K562 (cell line): ENCODE data around the gene PRDM15. TPM values are rescaled to one million over a fixed set of nuclear protein-coding genes. Genes with fewer than 3 reads are reported as not detected.
A peak's percentile ranks its signal among the peaks of the same experiment; 100 is the strongest.

Experiments used
- ATAC-seq: fragments of 200-7000 bp; cut with Tn5 transposase; 3 replicates; pipeline ENCODE4 v1.9.1; 2020; ENCODE audit warnings: moderate library complexity
- BruUV-seq: library from RNA; stranded (reverse); fragments of 400-500 nt; replicated peaks from 2 replicates; lab custom pipeline; 2021; lab: Mats Ljungman, UMichigan
- CTCF ChIA-PET: fragments of 300-600 bp; formaldehyde crosslinking; extraction: SDS; loops from one replicate; lab custom pipeline; 2021; ENCODE audit warnings: low intra/inter-chr PET ratio; lab: Yijun Ruan, JAX
- POLR2A ChIA-PET: fragments of 300-600, 350-650 bp; sonication (Branson Sonifier 250); formaldehyde crosslinking; extraction: SDS; loops from one replicate; lab custom pipeline; 2021; ENCODE audit warnings: antibody characterized with exemption, inconsistent platforms; lab: Yijun Ruan, JAX
- DNase-seq, 4 experiments: peaks; one replicate each; pipeline versions ENCODE4 v3.0.0 to v3.0.0-alpha.2; 2011 to 2018; ENCODE audit warnings: low spot score in 3 of 4, mixed read lengths in 3 of 4; ENCODE audit errors: extremely low read depth in 1 of 4
- FAIRE-seq: peaks from 2 replicates; lab custom pipeline; 2011; peaks lifted over from hg19 to GRCh38; lab: Jason Lieb, UNC
- H2AFZ ChIP-seq: 2 replicates; pipeline ENCODE4 v1.6.0; 2011; ENCODE audit warnings: low read depth, low read length, control low read depth, inconsistent platforms
- H3K27ac ChIP-seq: fragments of 200-600 bp; 3 replicates; pipeline ENCODE4 v1.8.0; 2011; ENCODE audit warnings: low read depth, mild to moderate bottlenecking, control low read depth, inconsistent platforms, low read length, moderate library complexity, mixed read lengths; ENCODE audit errors: extremely low read depth
- H3K27me3 ChIP-seq, 2 experiments: fragments of 300-600 bp in 1 of 2; 2 replicates in 1 of 2; 3 replicates in 1 of 2; pipeline versions ENCODE4 v1.6.0 to v1.8.0; 2011; ENCODE audit warnings: inconsistent platforms in 2 of 2, low read length in 2 of 2, mild to moderate bottlenecking in 1 of 2, mixed read lengths in 1 of 2, moderate library complexity in 1 of 2; ENCODE audit not compliant: control insufficient read depth in 2 of 2, insufficient read depth in 2 of 2
- H3K36me3 ChIP-seq: fragments of 300-600 bp; 3 replicates; pipeline ENCODE4 v1.8.0; 2011; ENCODE audit warnings: mild to moderate bottlenecking, low read length, inconsistent platforms; ENCODE audit not compliant: control insufficient read depth, insufficient read depth
- H3K4me1 ChIP-seq, 2 experiments: fragments of 200-600 bp in 1 of 2; replicated peaks in 1 of 2; 2 replicates in 1 of 2; 3 replicates in 1 of 2; pipeline versions ENCODE4 v1.5.1 to v1.8.0; 2011; ENCODE audit warnings: inconsistent platforms in 2 of 2, low read length in 2 of 2, mild to moderate bottlenecking in 1 of 2, mixed read lengths in 1 of 2, moderate library complexity in 1 of 2; ENCODE audit not compliant: control insufficient read depth in 2 of 2, insufficient read depth in 2 of 2
- H3K4me2 ChIP-seq: 2 replicates; pipeline ENCODE4 v1.6.1; 2011; ENCODE audit warnings: low read length, control low read depth, inconsistent platforms, mixed read lengths; ENCODE audit not compliant: insufficient read depth
- H3K4me3 ChIP-seq: fragments of 200-600 bp; sonication (generic), shearing (Covaris generic); 2 replicates; pipeline ENCODE4 v1.5.1; 2016; ENCODE audit warnings: control low read depth, inconsistent platforms
- H3K79me2 ChIP-seq: fragments of 200-600 bp; 3 replicates; pipeline ENCODE4 v1.8.0; 2011; ENCODE audit warnings: low read length, inconsistent platforms; ENCODE audit not compliant: control insufficient read depth, insufficient read depth
- H3K9ac ChIP-seq, 2 experiments: 2 replicates each; pipeline versions ENCODE4 v1.6.0 to v1.6.1; 2011; ENCODE audit warnings: low read depth in 2 of 2, low read length in 2 of 2, control low read depth in 1 of 2, inconsistent platforms in 1 of 2, mild to moderate bottlenecking in 1 of 2, mixed read lengths in 1 of 2; ENCODE audit not compliant: insufficient read depth in 1 of 2
- H3K9me1 ChIP-seq: one replicate; pipeline ENCODE4 v1.6.0; 2011; ENCODE audit warnings: inconsistent platforms, mild to moderate bottlenecking, low read length, moderate library complexity; ENCODE audit not compliant: control insufficient read depth, insufficient read depth
- H3K9me3 ChIP-seq: replicated peaks from 2 replicates; pipeline ENCODE4 v1.5.1; 2011; ENCODE audit warnings: low read depth, low read length, inconsistent platforms; ENCODE audit not compliant: control insufficient read depth, insufficient read depth
- H4K20me1 ChIP-seq: replicated peaks from 2 replicates; pipeline ENCODE4 v1.6.1; 2011; ENCODE audit warnings: low read length, inconsistent platforms, mixed read lengths; ENCODE audit not compliant: control insufficient read depth, insufficient read depth
- C11orf30 ChIP-seq: fragments of 450-650 bp; IDR thresholded peaks from 2 replicates; pipeline ENCODE4 v1.6.1; 2016; ENCODE audit warnings: low read depth, mild to moderate bottlenecking
- HIVEP1 ChIP-seq: fragments of 250-450 bp; sonication (Bioruptor Pico); IDR thresholded peaks from 2 replicates; pipeline ENCODE4 v1.4.0; 2020; ENCODE audit warnings: mild to moderate bottlenecking
- KDM1A ChIP-seq, 2 experiments: fragments of 450-650 bp; IDR thresholded peaks; 2 replicates each; pipeline ENCODE4 v1.6.1; 2016; ENCODE audit warnings: mild to moderate bottlenecking in 2 of 2
- KLF16 ChIP-seq: IDR thresholded peaks from 2 replicates; pipeline ENCODE4 v1.6.1; 2016; ENCODE audit warnings: antibody characterized with exemption
- LARP7 ChIP-seq: fragments of 450-650 bp; IDR thresholded peaks from 2 replicates; pipeline ENCODE4 v1.6.1; 2016
- SMC3 ChIP-seq: conservative IDR thresholded peaks from 2 replicates; pipeline ENCODE4 v1.6.1; 2011; ENCODE audit warnings: low read depth, low read length, improper control_type of control experiment; ENCODE audit not compliant: insufficient read depth
- SOX6 ChIP-seq: fragments of 450-650 bp; IDR thresholded peaks from 2 replicates; pipeline ENCODE4 v1.6.1; 2014; ENCODE audit warnings: mild to moderate bottlenecking
- TAF15 ChIP-seq: fragments of 200-400 bp; formaldehyde crosslinking; IDR thresholded peaks from 2 replicates; pipeline ENCODE4 v1.6.1; 2017; ENCODE audit warnings: mild to moderate bottlenecking, low read depth, low read length, moderate library complexity
- ZEB2 ChIP-seq: fragments of 450-650 bp; IDR thresholded peaks from 2 replicates; pipeline ENCODE4 v1.6.1; 2016
- ZNF316 ChIP-seq: fragments of 450-650 bp; IDR thresholded peaks from 2 replicates; pipeline ENCODE4 v1.6.1; 2016
- WGBS: fragments of 100-300 bp; shearing (Covaris generic); methylation state at CpG from one replicate; pipeline ENCODE4 v1.1.6; 2016; ENCODE audit warnings: low coverage, mixed read lengths; ENCODE audit not compliant: insufficient coverage; ENCODE audit errors: missing lambda C conversion rate; 5-methylcytosine and 5-hydroxymethylcytosine counted together
- in situ Hi-C: fragments of 300-500 bp; cut with MboI; formaldehyde crosslinking; loops from 4 replicates; pipeline ENCODE4 v1.15.0; 2018; ENCODE audit warnings: inconsistent platforms, mixed read lengths
- intact Hi-C: fragments of 100-400 bp; cut with micrococcal nuclease; formaldehyde crosslinking; loops from 2 replicates; pipeline ENCODE4 v1.14.2; 2022
- polyA plus RNA-seq, 8 experiments: library from polyadenylated mRNA; depleted of rRNA in 4 of 8; stranded (reverse) in 5 of 8; unstranded in 3 of 8; fragments of >200 nt; fragmentation: Nextera tagmentation in 2 of 8; fragmentation: Illumina TruSeq in 1 of 8; extraction: Ambion mirVana in 2 of 8; extraction: Trizol in 1 of 8; gene quantifications; 2 replicates each; pipeline versions ENCODE4 v1.2.1 to v1.2.3, GENCODE V29; 2011 to 2014; ENCODE audit warnings: inconsistent platforms in 1 of 8, missing spikeins in 1 of 8
- total RNA-seq, 7 experiments: library from RNA; depleted of rRNA in 6 of 7; stranded (reverse); fragments of >200 nt in 6 of 7; fragmentation: Illumina TruSeq in 2 of 7; extraction: Trizol in 2 of 7; gene quantifications; 2 replicates each; pipeline versions ENCODE4 v1.2.1 to v1.2.3, GENCODE V29; 2011 to 2021; ENCODE audit warnings: low replicate concordance in 1 of 7
- TF ChIP-seq, protein P1 (sequence below): sonication (generic); formaldehyde crosslinking; IDR thresholded peaks from 2 replicates; pipeline ENCODE4 v1.8.0; 2022; ENCODE audit warnings: missing genetic modification reagents, mild to moderate bottlenecking, borderline replicate concordance
- TF ChIP-seq, protein P2 (sequence below): sonication (generic); formaldehyde crosslinking; IDR thresholded peaks from 2 replicates; pipeline ENCODE4 v1.8.0; 2023; ENCODE audit warnings: mild to moderate bottlenecking, missing genetic modification reagents
- TF ChIP-seq, protein P3 (sequence below): fragments of 250-450 bp; sonication (Bioruptor Pico); IDR thresholded peaks from 2 replicates; pipeline ENCODE4 v1.5.0; 2021; ENCODE audit warnings: mild to moderate bottlenecking, borderline replicate concordance

Gene PRDM15
- total and polyA plus RNA-seq, 9 of the 15 experiments (the other 6 are each of a cell fraction or from before 2014, with no cell fraction given), result 0.93 to 9.2 (median 6.2) TPM

DNA sequence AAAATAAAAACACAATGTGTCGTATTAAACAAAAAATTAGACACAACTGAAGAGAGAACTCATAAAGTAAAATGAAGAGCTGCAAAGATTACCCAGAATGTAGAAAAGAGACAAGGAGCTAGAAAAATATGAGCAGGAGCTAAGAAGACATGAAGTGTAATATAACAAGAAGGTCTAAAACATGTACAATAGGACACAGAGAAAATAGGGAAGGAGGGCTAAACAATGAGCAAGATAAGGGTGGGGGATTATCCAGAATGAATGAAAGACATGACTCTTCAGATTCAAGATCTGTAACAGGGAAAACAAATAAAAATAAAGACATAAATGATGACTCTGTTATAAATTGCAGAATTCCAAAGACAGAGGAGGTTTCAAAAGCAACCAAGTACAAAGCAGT is 38.3 kb downstream of the PRDM15 start (continued):
- TF ChIP-seq, protein P1, sequence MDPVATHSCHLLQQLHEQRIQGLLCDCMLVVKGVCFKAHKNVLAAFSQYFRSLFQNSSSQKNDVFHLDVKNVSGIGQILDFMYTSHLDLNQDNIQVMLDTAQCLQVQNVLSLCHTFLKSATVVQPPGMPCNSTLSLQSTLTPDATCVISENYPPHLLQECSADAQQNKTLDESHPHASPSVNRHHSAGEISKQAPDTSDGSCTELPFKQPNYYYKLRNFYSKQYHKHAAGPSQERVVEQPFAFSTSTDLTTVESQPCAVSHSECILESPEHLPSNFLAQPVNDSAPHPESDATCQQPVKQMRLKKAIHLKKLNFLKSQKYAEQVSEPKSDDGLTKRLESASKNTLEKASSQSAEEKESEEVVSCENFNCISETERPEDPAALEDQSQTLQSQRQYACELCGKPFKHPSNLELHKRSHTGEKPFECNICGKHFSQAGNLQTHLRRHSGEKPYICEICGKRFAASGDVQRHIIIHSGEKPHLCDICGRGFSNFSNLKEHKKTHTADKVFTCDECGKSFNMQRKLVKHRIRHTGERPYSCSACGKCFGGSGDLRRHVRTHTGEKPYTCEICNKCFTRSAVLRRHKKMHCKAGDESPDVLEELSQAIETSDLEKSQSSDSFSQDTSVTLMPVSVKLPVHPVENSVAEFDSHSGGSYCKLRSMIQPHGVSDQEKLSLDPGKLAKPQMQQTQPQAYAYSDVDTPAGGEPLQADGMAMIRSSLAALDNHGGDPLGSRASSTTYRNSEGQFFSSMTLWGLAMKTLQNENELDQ (CRISPR knock-in tag), result no peak
- TF ChIP-seq HIVEP1 (CRISPR knock-in tag), result no peak
- peak; percentile 32 for TF ChIP-seq C11orf30
- no peak for TF ChIP-seq KDM1A (IDR thresholded peaks at IDR 0.05)
- TF ChIP-seq ZNF316, result peak; percentile 73
- TF ChIP-seq ZEB2, result 0 out of 2 replicates have a peak, but pooled peaks have one; percentile 32

- in situ Hi-C loops, result no loop called here
- no TSS peak for BruUV-seq
- FAIRE-seq (no peak), ATAC-seq (no peak), DNase-seq (no peak)
- Histone ChIP-seq H3K4me2 (no peak overlapping the region), H3K9ac (no peak overlapping the region), H3K36me3 (peaks cover 50% of the 10 kb centered on the region), H3K27me3 (no peaks in the 10 kb centered on the region), H2AFZ (no peak overlapping the region), H3K9me3 (no peaks in the 10 kb centered on the region), H3K79me2 (no peaks in the 10 kb centered on the region), H3K4me1 (peaks cover 15 to 25% of the 10 kb centered on the region in 2 experiments; a peak in 4 of 5 replicates), H3K4me3 (no peak overlapping the region), H4K20me1 (no peaks in the 10 kb centered on the region), H3K27ac (no peak overlapping the region), H3K9me1 (peaks cover 3% of the 10 kb centered on the region)
- POLR2A ChIA-PET, result no interaction called here
- TF ChIP-seq TAF15, result no peak
- TF ChIP-seq SOX6, result no peak
- no peak for TF ChIP-seq KLF16
- TF ChIP-seq, protein P2, sequence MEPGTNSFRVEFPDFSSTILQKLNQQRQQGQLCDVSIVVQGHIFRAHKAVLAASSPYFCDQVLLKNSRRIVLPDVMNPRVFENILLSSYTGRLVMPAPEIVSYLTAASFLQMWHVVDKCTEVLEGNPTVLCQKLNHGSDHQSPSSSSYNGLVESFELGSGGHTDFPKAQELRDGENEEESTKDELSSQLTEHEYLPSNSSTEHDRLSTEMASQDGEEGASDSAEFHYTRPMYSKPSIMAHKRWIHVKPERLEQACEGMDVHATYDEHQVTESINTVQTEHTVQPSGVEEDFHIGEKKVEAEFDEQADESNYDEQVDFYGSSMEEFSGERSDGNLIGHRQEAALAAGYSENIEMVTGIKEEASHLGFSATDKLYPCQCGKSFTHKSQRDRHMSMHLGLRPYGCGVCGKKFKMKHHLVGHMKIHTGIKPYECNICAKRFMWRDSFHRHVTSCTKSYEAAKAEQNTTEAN (CRISPR knock-in tag), result no peak
- no peak for TF ChIP-seq LARP7
- no peak for TF ChIP-seq SMC3
- TF ChIP-seq, protein P3, sequence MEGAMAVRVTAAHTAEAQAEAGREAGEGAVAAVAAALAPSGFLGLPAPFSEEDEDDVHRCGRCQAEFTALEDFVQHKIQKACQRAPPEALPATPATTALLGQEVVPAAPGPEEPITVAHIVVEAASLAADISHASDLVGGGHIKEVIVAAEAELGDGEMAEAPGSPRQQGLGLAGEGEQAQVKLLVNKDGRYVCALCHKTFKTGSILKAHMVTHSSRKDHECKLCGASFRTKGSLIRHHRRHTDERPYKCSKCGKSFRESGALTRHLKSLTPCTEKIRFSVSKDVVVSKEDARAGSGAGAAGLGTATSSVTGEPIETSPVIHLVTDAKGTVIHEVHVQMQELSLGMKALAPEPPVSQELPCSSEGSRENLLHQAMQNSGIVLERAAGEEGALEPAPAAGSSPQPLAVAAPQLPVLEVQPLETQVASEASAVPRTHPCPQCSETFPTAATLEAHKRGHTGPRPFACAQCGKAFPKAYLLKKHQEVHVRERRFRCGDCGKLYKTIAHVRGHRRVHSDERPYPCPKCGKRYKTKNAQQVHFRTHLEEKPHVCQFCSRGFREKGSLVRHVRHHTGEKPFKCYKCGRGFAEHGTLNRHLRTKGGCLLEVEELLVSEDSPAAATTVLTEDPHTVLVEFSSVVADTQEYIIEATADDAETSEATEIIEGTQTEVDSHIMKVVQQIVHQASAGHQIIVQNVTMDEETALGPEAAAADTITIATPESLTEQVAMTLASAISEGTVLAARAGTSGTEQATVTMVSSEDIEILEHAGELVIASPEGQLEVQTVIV (CRISPR knock-in tag), result no peak
- CTCF ChIA-PET, result no interaction called here
- 92% methylated on average over 19 of the region's 21 CpGs for WGBS
- intact Hi-C loops, result no loop called here
Observed at GRCh38 chr21:41839387-41840000, 39.6 kb downstream of the PRDM15 start.
